GM21390 (cell line): ENCODE measurements around the gene CDC42.
"Not testable (repeated sequence)": the region's sequence is repeated elsewhere in the genome, so short reads cannot be mapped to it uniquely, and the experiment has no call there.

Experiments
- ATAC-seq: cut with Tn5 transposase; IDR thresholded peaks from one replicate; pipeline ENCODE4 v1.9.1; 2021; ENCODE audit not compliant: unreplicated experiment

The CDC42 gene

DNA sequence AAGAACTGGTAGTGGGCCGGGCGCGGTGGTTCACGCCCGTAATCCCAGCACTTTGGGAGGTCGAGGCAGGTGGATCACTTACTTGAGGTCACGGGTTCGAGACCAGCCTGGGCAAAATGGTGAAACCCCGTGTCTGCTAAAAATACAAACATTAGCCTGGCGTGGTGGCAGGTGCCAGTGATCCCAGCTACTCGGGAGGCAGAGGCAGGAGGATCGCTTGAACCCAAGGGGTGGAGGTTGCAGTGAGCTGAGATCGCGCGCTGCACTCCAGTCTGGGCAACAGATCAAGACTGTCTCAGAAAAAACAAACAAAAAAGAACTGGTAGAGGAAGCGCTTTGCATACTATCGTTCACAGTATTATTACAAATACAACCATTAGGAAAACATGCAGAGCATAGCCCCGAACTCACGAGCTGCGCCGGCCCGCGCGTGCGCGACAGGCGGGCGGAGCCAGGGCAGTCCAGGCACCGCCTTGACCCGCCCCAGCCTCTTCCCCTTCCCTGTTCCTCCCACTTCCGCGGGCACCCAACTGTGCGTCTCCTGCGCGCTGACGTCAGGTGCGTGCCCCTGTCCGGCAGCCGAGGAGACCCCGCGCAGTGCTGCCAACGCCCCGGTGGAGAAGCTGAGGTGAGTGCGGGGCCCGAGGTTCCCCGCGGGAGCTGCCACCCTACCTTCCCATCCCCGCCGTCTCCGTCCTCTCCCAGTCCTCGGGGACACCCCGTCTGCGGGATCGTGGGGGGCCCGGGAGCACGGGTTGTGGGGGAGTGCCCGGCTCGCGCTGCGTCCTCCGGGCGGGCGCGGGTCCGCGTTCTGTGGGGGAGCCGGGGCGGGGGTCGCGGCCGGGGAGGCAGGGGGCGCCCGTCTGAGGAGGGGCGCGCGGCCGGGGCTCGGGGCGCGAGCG, at the start of gene CDC42:
Gene CDC42, plus strand, starts transcription at position 595 of the 902 bp plus-strand sequence. CDS start 25,770 bp downstream, outside the sequence.
- ATAC-seq = peak; percentile 79

DNA sequence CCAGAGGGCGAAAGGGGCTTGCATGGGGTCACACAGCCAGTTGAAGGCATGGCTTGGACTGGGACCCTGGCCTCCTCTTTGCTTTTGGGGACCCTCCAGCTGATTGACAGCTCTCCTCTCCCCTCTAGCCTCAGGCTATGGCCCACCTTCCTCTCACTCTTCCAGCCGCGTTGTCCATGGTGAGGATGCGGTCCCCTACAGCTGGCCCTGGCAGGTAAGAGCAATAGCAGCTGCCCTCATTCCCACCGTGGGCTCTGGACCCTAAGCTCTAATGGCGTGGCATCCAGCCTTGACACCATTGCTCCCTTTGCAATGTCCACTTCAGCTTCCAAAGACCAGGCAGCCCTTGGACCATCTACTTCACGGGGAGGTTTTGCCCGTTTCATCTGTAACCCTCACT, 49.6 kb upstream of the CDC42 start:
- not testable (repeated sequence) for ATAC-seq

DNA sequence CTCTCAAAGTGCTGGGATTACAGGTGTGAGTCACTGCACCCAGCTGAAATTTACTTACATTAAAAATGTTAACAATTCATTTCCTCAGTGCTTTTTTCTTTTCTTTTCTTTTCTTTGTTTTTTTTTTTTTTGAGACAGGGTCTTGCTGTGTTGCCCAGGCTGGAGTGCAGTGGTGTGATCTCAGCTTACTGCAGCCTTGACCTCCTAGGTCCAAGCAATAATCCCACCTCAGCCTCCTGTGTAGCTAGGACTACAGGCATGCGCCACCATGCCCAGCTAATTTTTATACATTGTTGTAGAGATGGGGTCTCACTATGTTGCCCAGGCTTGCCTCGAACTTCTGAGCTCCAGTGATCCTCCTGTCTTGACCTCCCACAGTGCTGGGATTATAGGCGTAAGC, 48.5 kb upstream of the CDC42 start:
- ATAC-seq = not testable (repeated sequence)

DNA sequence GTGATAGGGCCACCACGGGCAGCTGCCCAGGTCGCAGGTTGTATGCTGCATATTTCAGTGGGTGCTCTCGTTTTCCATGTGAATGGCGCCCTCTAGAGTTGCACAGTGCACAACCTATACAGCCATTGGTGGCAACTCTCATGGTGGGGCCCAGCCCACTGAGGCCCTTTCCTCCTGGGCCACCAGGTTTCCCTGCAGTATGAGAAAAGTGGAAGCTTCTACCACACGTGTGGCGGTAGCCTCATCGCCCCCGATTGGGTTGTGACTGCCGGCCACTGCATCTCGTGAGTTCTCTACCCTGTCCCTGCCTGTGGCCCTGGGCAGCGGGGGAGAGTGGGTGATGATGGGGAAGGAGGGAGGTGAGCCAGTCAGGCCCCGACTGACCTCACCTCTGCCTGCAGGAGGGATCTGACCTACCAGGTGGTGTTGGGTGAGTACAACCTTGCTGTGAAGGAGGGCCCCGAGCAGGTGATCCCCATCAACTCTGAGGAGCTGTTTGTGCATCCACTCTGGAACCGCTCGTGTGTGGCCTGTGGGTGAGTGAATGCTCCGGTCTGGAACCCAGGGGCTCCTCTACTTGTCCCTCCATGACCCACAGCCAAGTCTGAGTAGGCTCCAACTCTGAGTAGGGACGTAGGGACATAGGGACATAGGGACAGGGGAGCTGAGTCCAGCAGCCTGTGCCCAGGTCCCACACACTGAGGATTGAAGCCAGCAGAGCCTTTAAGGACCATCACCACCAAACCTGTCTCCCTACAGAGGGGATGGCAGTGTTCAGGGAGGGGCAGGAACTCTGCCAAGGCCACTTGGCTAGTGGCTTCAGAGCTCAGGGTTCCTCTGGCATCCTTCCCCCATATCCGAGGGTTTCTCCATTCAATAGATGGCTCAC, 47.0 kb upstream of the CDC42 start:
- not testable (repeated sequence) for ATAC-seq

DNA sequence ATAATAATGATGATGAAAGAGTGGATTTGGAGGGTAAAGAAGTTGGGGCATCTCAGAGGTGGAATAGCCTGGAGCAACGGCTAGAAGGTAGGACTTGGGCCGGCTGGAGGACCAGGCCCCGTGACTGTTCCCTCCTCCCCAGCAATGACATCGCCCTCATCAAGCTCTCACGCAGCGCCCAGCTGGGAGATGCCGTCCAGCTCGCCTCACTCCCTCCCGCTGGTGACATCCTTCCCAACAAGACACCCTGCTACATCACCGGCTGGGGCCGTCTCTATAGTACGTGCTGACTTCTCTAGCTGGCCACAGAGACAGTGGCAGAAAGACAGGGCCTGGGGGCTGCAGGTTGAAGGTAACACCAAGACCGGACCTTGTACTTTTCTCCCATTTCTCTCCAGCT, 45.8 kb upstream of the CDC42 start:
- ATAC-seq = not testable (repeated sequence)

DNA sequence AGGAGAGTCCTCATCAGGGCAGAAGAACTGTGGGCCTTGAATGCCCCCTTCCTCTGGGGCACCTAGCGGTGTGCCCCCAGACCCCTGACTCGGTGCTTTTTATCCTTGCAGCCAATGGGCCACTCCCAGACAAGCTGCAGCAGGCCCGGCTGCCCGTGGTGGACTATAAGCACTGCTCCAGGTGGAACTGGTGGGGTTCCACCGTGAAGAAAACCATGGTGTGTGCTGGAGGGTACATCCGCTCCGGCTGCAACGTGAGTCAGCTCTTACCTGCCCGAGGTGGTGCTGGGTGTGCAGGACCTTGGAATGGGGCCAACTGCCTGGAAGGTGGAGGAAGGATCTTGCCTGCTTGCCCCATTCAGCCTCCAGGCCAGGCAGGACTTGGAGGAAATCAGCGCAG, 45.2 kb upstream of the CDC42 start:
- ATAC-seq = not testable (repeated sequence)

DNA sequence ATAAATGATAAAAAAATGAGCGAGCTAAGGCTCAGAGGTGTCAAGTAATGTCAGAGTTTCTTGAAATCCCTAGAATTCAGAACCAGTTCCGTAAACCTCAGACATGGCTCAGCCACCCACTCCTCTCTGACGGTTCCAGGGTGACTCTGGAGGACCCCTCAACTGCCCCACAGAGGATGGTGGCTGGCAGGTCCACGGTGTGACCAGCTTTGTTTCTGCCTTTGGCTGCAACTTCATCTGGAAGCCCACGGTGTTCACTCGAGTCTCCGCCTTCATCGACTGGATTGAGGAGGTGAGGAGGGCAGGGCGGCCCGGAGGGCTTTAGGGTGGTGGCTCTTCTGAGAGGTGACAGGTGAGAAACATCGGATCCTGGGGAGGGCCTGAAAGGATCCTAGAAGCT, 42.9 kb upstream of the CDC42 start:
- not testable (repeated sequence) for ATAC-seq

DNA sequence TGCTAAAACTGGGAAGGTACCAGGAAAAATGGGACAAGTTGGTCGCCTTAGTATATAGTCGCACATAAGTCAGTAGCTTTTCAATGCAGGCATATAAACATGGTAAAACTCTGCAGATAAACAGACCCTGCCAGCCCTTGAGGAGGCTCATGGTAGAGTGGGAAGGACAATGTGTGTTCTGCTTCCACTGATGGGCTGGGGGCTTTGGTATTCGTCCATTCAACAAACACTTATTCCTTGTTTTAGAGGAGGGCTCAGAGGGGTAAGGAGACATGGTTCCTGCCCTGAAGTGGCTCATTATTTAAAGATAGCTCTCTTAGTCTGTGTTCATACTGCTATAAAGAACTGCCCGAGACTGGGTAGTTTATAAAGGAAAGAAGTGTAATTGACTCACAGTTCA, 39.8 kb upstream of the CDC42 start:
- not testable (repeated sequence) for ATAC-seq

DNA sequence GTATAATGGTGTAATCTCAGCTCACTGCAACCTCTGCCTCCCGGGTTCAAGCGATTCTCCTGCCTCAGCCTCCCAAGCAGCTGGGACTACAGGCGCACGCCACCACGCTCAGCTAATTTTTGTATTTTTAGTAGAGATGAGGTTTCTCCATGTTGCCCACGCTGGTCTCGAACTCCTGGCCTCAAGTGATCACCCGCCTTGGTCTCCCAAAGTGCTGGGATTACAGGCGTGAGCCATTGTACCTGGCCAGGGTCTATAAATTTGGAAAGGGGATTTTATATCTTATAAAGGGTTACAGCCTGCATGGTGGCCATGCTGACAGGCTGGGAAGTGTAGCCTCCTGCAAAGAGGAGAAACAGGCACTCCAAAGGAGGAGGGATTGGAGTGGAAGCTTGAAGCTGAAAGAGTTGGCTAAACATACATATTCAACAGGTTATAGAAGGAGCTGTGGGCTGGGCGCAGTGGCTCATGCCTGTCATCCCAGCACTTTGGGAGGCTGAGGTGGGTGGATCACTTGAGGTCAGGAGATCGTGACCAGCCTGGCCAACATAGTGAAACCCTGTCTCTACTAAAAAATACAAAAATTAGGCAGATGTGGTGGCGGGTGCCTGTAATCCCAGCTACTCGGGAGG, 37.8 kb upstream of the CDC42 start:
- not testable (repeated sequence) for ATAC-seq

DNA sequence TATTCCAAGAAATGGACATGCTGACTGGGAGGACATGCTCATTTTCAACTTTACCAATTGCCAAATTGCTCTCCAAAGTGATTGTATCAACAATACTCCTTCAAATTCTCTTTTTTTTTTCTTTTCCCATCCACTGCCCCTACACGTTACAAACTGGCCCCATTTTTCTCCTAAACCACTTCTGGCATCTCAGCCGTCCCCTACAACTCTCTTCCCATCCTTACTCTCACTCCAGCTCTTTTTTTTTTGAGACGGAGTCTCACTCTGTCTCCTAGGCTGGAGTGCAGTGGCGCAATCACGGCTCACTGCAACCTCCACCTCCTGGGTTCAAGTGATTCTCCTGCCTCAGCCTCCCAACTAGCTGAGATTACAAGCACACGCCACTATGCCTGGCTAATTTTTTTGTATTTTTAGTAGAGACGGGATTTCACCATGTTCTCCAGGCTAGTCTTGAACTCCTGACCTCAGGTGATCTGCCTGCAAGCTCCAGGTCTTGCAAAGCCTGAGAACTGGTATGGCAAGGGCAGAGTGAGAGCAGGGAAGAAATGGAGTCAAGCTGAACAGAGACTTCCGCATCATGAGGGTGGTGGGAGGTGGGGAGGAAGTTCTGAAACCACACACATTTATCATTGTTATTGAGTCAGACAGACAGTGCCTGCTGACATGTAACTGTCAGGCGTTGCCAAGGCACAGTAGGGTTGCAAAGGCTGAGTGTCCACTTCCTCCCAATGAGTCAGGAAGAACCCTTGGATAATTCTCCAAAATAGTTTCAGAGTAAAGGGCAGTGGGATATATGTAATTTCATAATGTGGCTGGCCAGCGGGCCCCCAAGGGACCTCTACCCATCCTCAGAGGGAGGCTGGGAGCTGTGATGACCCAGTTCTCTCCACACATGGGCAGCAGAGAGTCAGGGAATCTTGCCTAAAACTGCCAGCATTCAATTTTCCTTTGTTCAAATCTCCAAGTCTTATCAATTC, 33.6 kb upstream of the CDC42 start:
- ATAC-seq = no peak

DNA sequence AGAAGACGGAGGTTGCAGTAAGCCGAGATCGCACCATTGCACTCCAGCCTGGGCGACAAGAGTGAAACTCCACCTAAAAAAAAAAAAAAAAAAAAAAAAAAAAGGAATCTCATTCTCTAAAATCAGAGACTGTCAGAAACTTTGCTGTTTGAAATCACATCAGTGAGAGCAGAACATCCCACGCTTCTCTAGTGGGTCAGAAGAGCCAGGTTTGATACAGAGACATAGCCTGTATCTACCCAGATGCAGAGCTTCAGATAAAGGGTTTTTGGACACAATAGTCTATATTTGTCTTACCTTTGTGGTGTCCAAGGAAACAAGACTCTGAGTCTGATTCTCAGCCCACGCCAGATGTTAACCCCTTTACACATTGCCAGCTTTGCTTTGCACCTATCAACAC, 31.4 kb upstream of the CDC42 start:
- no peak for ATAC-seq

DNA sequence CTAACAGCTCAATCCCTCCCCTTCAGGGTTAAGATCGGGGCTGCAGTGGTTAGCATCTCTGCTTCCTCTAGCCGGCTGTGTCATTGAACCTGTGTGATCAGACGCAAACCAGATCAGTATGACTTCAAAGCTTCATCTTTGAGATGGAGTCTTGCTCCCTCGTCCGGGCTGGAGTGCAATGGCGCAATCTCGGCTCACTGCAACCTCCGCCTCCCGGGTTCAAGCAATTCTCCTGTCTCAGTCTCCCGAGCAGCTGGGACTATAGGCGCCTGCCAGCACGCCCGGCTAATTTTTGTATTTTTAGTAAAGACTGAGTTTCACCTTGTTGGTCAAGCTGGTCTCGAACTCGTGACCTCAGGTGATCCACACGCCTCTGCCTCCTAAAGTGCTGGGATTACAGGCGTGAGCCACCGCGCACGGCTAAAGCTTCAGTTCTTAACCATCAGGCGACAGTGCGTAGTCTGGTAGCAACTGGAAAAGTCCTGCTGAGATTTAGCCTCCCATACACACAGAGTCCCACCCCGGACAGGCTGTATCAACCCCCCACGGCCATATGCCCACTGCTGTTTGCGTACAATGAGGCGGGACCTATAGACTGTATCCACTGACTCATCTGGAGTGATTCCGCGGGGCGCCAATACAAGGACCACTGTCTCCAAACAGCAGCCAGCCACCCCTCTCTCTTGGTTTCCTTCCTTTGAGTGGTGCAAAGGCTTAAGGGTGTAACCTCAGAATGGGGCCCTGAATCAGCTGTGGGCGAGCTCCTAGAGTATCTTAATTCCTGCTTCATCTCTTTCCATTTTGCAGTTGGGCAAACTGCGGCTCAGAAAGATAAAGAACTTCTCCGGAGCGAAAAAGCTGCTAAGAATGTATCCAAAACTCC, 27.8 kb upstream of the CDC42 start:
- ATAC-seq = peak; percentile 41

DNA sequence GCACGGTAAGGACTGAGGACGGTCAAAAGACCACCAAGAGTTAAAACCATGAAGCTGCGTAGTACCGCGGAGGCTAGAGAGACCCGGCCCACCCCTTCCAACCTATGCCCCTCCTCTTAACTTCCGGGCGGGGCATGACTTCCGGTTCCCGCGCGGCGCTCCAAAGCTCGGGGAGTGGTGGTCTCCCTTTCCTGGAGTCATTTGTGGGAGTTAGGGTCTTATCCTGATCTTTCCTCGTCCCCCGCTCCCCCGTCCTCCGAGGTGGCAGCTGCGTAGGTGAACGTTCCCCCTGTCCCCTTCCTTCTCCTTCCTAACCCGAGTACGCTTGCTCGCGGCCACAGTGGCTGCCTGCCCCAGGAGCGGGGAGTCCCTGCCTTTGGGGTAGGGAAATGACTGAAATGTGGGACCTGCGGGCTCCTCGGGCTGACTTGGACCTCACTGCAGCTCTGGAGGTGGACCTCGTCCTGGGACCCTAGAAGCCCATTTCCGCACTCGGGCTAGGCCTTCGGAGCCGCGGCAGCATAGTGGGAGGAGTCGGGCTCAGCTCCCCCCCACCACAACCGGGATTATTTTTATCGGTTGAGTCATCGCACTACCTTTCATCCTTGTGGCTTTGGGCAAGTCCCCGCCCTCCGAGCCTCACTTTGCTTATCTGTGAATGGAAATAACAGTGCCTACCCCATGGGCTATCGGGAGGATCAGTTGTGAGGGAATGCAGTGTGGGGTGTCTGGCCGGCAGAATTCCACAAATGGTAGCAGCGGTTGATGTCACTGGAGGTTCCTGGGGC, 26.9 kb upstream of the CDC42 start:
- ATAC-seq = peak; percentile 66

DNA sequence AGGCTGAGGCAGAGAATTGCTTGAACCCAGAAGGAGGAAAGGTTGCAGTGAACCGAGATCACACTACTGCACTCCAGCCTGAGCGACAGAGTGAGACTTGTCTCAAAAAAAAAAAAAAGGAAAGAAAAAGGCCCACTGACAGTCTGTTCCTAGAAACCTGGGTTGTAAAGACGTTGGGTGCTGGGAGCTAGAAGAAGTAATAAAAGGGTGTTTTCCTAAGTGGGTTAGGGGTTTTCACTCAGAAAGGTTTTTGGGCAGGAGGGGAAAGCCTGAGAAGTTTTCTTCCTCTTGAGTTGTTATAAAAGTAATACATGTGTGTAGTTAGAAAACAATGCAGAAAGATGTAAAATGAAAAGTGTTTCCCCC, 25.6 kb upstream of the CDC42 start:
- ATAC-seq = no peak

DNA sequence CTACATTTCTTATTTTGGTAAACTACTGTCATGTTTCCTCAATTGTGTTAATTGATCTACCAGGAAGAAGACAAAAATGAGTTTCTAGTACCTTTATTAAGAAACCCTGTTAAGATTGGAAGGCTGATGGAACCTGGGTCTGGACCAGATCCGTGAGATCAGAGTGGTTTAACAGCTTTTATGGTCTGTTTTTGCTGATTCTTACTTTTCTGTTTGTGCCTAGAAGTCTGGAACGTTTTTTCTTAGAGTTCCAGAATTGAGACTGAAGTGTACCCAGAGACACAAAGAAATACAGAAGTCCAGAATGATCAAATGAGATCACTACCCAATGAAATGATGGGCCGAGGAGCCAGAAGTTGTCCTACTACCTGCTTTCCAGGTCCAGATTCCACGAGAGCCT, 22.5 kb upstream of the CDC42 start:
- ATAC-seq = no peak

DNA sequence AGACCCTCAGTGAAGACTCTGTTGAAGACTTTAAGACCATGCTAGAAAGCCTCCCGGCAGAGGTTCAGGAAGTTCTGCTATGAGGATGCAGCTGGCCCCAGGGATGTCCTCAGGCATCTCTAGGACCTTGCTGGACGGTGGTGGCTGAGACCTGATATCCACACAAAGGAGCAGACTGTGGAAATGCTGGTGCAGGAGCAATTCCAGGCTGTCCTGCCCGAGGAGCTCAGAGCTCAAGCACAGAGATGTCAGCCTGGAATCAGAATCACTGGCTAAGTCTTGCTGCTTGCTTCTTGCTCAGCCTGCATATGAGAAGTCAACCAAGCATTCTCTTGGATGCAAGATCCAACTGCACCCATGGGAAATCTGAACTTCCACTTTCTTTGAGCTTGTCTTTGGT, 22.0 kb upstream of the CDC42 start:
- ATAC-seq = no peak

DNA sequence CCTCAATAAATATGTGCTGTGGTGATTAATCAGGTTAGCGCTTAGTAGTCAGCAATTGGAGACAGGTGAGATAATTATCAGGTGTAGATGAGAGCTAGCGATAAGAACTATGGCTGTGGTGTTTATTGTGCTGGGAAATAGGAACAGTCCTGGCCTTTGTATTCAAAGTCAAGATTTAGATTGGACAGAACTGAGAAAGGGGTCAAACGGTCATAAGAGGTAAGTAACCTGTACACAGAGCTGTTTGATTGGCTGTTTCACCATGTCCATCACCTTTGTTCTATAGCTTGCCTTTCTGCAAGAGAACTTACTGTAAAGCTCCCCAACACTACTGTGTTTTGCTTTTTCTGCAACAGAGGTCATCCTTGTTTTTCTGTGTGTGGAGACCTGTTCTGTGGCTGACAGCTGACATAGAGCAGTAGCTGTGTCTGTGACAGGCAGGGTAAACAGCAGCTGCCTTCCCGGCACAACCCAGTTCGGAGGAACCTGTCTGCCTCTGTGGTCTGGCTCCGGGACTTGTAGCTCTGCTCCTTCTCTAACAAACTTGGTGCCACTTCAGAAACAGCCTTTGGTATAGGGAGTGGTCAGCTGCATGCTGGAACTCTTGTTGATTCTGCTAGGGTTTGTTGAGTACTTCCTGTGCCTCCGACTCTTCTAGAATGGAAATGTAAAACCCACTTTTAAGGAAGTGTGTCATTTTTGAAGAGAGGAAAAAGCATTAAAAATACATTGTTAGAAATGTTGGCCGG, 21.1 kb upstream of the CDC42 start:
- no peak for ATAC-seq

DNA sequence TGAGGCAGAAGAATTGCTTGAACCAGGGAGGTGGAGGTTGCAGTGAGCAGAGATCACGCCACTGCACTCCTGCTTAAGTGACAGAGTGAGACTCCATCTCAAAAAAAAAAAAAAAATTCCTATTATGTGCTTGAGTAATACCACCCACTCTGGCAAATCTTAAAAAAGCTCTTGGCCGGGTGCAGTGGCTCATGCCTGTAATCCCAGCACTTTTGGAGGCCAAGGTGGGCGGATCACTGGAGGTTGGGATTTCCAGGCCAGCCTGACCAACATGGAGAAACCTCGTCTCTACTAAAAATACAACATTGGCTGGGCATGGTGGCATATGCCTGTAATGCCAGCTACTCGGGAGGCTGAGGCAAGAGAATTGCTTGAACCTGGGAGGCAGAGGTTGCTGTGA, 17.7 kb upstream of the CDC42 start:
- not testable (repeated sequence) for ATAC-seq
